GM19025 (cell line): ENCODE data around the gene LYZL1.
"Not testable (repeated sequence)": the region's sequence is repeated elsewhere in the genome, so short reads cannot be mapped to it uniquely, and the experiment has no call there.

Experiments
- ATAC-seq: cut with Tn5 transposase; IDR thresholded peaks from one replicate; pipeline ENCODE4 v1.9.1; 2021; ENCODE audit warnings: mild to moderate bottlenecking, low read depth, moderate library complexity; ENCODE audit not compliant: unreplicated experiment

LYZL1 gene

DNA sequence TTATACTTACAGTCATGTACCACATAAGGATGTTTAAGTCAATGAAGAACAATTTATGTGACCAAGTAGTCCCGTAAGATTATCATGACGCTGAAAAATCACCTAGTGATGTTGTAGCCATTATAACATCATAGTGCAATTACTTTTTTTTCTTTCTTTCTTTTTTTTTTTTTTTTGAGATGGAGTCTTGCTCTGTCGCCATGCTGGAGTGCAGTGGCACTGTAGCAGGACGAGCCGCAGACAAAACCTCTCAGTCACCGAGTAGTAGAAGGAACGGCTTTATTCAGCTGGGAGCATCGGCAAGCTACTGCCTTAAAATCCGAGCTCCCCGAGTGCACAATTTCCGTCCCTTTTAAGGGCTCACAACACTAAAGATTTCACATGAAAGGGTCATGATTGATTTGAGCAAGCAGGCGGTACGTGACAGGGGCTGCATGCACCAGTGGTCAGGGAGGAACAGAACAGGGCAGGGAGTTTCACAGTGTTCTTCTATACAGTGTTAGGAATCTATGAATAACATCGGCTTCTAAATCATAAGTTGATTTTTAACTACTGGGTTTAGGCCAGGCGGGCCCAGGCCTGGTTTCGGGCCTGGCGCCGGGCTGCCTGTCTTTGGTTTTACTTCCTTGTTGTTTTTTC is 71.5 kb downstream of the LYZL1 start:
- not testable (repeated sequence) for ATAC-seq
